Stimulated activated CD8-positive, alpha-beta memory T cell treated with anti-CD3 and anti-CD28 coated beads, Interleukin-12 subunit alpha, Interleukin-12 subunit beta, amount 100 ng/mL, for 24 hours (primary cell): Measurements from ENCODE around the gene ZBTB8A.

Source experiments
- DNase-seq: peaks from one replicate; pipeline ENCODE4 v3.0.0-alpha.2; 2020; ENCODE audit errors: extremely low read depth

ZBTB8A gene

GRCh38 chr1:32652244-32652962 is 113.2 kb downstream of the ZBTB8A start:
- no peak for DNase-seq
